GM18499 (cell line): Measurements from ENCODE around the gene PRRC2B.
"Not testable (repeated sequence)": the region's sequence is repeated elsewhere in the genome, so short reads cannot be mapped to it uniquely, and the experiment has no call there.

Experiments
- ATAC-seq: cut with Tn5 transposase; IDR thresholded peaks from one replicate; pipeline ENCODE4 v1.9.1; 2021; ENCODE audit warnings: moderate number of reproducible peaks; ENCODE audit not compliant: insufficient read depth, unreplicated experiment

Gene PRRC2B

GRCh38 chr9:131432597-131433301, 38.9 kb downstream of the PRRC2B start:
- ATAC-seq: no peak

GRCh38 chr9:131433302-131433854, 39.5 kb downstream of the PRRC2B start:
- ATAC-seq: no peak

GRCh38 chr9:131434673-131435072, 40.8 kb downstream of the PRRC2B start:
- ATAC-seq: no peak

- no peak for ATAC-seq
Observed at GRCh38 chr9:131436376-131436775, 42.5 kb downstream of the PRRC2B start.

GRCh38 chr9:131436865-131437271, 43.0 kb downstream of the PRRC2B start:
- ATAC-seq: no peak

- no peak for ATAC-seq
Observed at GRCh38 chr9:131438190-131438589, 44.3 kb downstream of the PRRC2B start.

- no peak for ATAC-seq
Observed at GRCh38 chr9:131439224-131439623, 45.3 kb downstream of the PRRC2B start.

GRCh38 chr9:131441441-131441840, 47.6 kb downstream of the PRRC2B start:
- ATAC-seq: no peak

GRCh38 chr9:131442351-131442750, 48.5 kb downstream of the PRRC2B start:
- no peak for ATAC-seq

- no peak for ATAC-seq
Observed at GRCh38 chr9:131443648-131444047, 49.8 kb downstream of the PRRC2B start.

- ATAC-seq: no peak
Observed at GRCh38 chr9:131446276-131446675, 52.4 kb downstream of the PRRC2B start.

GRCh38 chr9:131447148-131447547, 53.3 kb downstream of the PRRC2B start:
- no peak for ATAC-seq

- no peak for ATAC-seq
Observed at GRCh38 chr9:131447600-131447999, 53.7 kb downstream of the PRRC2B start.

- ATAC-seq: no peak
Observed at GRCh38 chr9:131448818-131449217, 54.9 kb downstream of the PRRC2B start.

GRCh38 chr9:131449276-131449675, 55.4 kb downstream of the PRRC2B start:
- ATAC-seq: no peak

GRCh38 chr9:131454028-131454427, 60.1 kb downstream of the PRRC2B start:
- ATAC-seq: no peak

- not testable (repeated sequence) for ATAC-seq
Observed at GRCh38 chr9:131455655-131456054, 61.8 kb downstream of the PRRC2B start.

GRCh38 chr9:131457746-131458145, 63.9 kb downstream of the PRRC2B start:
- ATAC-seq: no peak

GRCh38 chr9:131459056-131459455, 65.2 kb downstream of the PRRC2B start:
- no peak for ATAC-seq

GRCh38 chr9:131461166-131461565, 67.3 kb downstream of the PRRC2B start:
- ATAC-seq: no peak

GRCh38 chr9:131464354-131465000, 70.6 kb downstream of the PRRC2B start:
- ATAC-seq: no peak

GRCh38 chr9:131465401-131465800, 71.5 kb downstream of the PRRC2B start:
- ATAC-seq: no peak
